ENCODE data around the gene WFDC10A. TPM values are rescaled to one million over a fixed set of nuclear protein-coding genes. Genes with fewer than 3 reads are reported as not detected.
"Not testable (repeated sequence)": the region's sequence is repeated elsewhere in the genome, so short reads cannot be mapped to it uniquely, and the experiment has no call there.

Gene WFDC10A
- total RNA-seq, 1 experiment from 2014 or later, result not detected

GRCh38 chr20:45647441-45648050 lies 18.0 kb downstream of the WFDC10A start:
- no peak for DNase-seq (ENCODE audit: low read depth)

GRCh38 chr20:45649312-45649863 lies 19.8 kb downstream of the WFDC10A start:
- DNase-seq (ENCODE audit: low read depth), result no peak

DNA sequence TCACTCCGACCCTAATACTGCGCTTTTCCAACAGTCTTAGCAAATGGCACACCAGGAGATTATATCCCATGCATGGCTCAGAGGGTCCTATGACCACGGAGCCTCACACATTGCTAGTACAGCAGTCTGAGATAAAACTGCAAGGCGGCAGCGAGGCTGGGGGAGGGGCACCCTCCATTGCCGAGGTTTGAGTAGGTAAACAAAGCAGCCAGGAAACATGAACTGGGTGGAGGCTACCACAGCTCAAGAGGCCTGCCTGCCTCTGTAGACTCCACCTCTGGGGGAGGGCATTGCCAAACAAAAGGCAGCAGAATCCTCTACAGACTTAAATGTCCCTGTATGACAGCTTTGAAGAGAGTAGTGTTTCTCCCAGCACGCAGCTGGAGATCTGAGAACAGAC lies 22.2 kb downstream of the WFDC10A start:
- not testable (repeated sequence) for DNase-seq (ENCODE audit: low read depth)

DNA sequence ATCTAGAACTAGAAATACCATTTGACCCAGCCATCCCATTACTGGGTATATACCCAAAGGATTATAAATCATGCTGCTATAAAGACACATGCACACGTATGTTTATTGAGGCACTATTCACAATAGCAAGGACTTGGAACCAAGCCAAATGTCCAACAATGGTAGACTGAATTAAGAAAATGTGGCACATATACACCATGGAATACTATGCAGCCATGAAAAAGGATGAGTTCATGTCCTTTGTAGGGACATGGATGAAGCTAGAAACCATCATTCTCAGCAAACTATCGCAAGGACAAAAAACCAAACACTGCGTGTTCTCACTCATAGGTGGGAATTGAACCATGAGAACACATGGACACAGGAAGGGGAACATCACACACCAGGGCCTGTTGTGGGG lies 27.5 kb downstream of the WFDC10A start:
- not testable (repeated sequence) for DNase-seq (ENCODE audit: low read depth)

GRCh38 chr20:45670139-45670538 lies 40.6 kb downstream of the WFDC10A start, which contains the start of gene WFDC11:
Gene WFDC11 (minus strand): TSS chr20:45670239. CDS start chr20:45650600, 19,639 bp downstream.
- DNase-seq (ENCODE audit: low read depth), result no peak

DNA sequence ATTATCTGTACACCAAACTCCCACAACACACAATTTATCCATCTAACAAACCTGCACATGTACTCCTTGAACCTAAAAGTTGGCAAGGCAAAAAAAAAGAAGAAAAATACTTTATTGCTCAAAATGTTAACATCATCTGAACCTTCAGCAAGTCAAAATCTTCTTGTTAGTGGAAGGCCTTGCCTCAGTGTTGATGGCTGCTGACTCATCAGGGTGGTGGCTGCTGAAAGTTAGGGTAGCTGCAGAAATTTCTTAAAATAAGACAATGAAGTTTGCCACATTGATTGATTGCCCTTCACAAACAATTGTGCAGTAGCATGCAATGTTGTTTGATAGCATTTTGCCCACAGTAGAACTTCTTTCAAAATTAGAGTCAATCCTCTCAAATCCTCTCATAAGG lies 43.2 kb downstream of the WFDC10A start:
- DNase-seq (ENCODE audit: low read depth), result no peak

GRCh38 chr20:45679650-45680049 lies 50.1 kb downstream of the WFDC10A start:
- no peak for DNase-seq (ENCODE audit: low read depth)

Other genes starting within 250 kb of the WFDC10A start
- 5.8 and 7.3 TPM in 2 replicates for gene DBNDD2, start 221.4 kb upstream of the WFDC10A start, total RNA-seq (2014; rRNA removed; shearing (Covaris generic))
- 51.3 and 58.7 TPM in 2 replicates for gene PIGT, start 213.6 kb upstream of the WFDC10A start, total RNA-seq (2014; rRNA removed; shearing (Covaris generic))
- gene WFDC2, start 160.0 kb upstream of the WFDC10A start, total RNA-seq (2014; rRNA removed; shearing (Covaris generic)), result not detected in 2 replicates
- not detected in 2 replicates for gene SPINT3, start 114.1 kb upstream of the WFDC10A start, total RNA-seq (2014; rRNA removed; shearing (Covaris generic))
- gene WFDC6, start 90.3 kb upstream of the WFDC10A start, total RNA-seq (2014; rRNA removed; shearing (Covaris generic)), result not detected in 2 replicates
- gene EPPIN, start 82.3 kb upstream of the WFDC10A start, total RNA-seq (2014; rRNA removed; shearing (Covaris generic)), result not detected in 2 replicates
- not detected in 2 replicates for gene WFDC8, start 50.5 kb upstream of the WFDC10A start, total RNA-seq (2014; rRNA removed; shearing (Covaris generic))
- not detected in 2 replicates for gene WFDC9, start 1.5 kb downstream of the WFDC10A start, total RNA-seq (2014; rRNA removed; shearing (Covaris generic))
- not detected in 2 replicates for gene WFDC11, start 40.5 kb downstream of the WFDC10A start, total RNA-seq (2014; rRNA removed; shearing (Covaris generic))
- not detected in 2 replicates for gene WFDC13, start 72.3 kb downstream of the WFDC10A start, total RNA-seq (2014; rRNA removed; shearing (Covaris generic))
- gene WFDC10B, start 75.3 kb downstream of the WFDC10A start, total RNA-seq (2014; rRNA removed; shearing (Covaris generic)), result not detected in 2 replicates
- gene SPINT4, start 92.6 kb downstream of the WFDC10A start, total RNA-seq (2014; rRNA removed; shearing (Covaris generic)), result not detected in 2 replicates
- gene WFDC3, start 162.1 kb downstream of the WFDC10A start, total RNA-seq (2014; rRNA removed; shearing (Covaris generic)), result 2.3 TPM in 1 of 2 replicates, not detected in the other
- gene DNTTIP1, start 162.2 kb downstream of the WFDC10A start, total RNA-seq (2014; rRNA removed; shearing (Covaris generic)), result 26.6 and 35.5 TPM in 2 replicates
- 167 and 200 TPM in 2 replicates for gene UBE2C, start 182.9 kb downstream of the WFDC10A start, total RNA-seq (2014; rRNA removed; shearing (Covaris generic))
- gene TNNC2, start 197.6 kb downstream of the WFDC10A start, total RNA-seq (2014; rRNA removed; shearing (Covaris generic)), result not detected in 2 replicates
- 21.2 and 28.2 TPM in 2 replicates for gene SNX21, start 204.1 kb downstream of the WFDC10A start, total RNA-seq (2014; rRNA removed; shearing (Covaris generic))
- 35.7 and 46.8 TPM in 2 replicates for gene ACOT8, start 227.7 kb downstream of the WFDC10A start, total RNA-seq (2014; rRNA removed; shearing (Covaris generic))
- gene ZSWIM3, start 227.9 kb downstream of the WFDC10A start, total RNA-seq (2014; rRNA removed; shearing (Covaris generic)), result 3.7 and 3.9 TPM in 2 replicates

All from Daoy (cell line).